Mesenchymal stem cell (in vitro differentiated cells and primary cell): ENCODE results near the gene CLCN6.

ENCODE experiments used
- DNase-seq: peaks from one replicate; pipeline ENCODE4 v3.0.0-alpha.2; 2013
- H2AFZ ChIP-seq: one replicate; pipeline ENCODE4 v1.6.1; 2013; ENCODE audit warnings: low read depth, mild to moderate bottlenecking, control low read depth, inconsistent platforms, low read length, moderate library complexity
- H2AK5ac ChIP-seq: 2 replicates; pipeline ENCODE4 v1.6.1; 2013; ENCODE audit warnings: low read length, moderate library complexity, mild to moderate bottlenecking, inconsistent platforms; ENCODE audit not compliant: severe bottlenecking
- H2BK120ac ChIP-seq: one replicate; pipeline ENCODE4 v1.6.1; 2013; ENCODE audit warnings: low read depth, mild to moderate bottlenecking, inconsistent platforms, low read length, moderate library complexity
- H2BK12ac ChIP-seq, 2 experiments: one replicate each; pipeline ENCODE4 v1.6.1; 2013; ENCODE audit warnings: inconsistent platforms in 2 of 2, low read length in 2 of 2, mild to moderate bottlenecking in 2 of 2, moderate library complexity in 2 of 2, control low read depth in 1 of 2
- H2BK15ac ChIP-seq: one replicate; pipeline ENCODE4 v1.6.1; 2013; ENCODE audit warnings: mild to moderate bottlenecking, low read depth, inconsistent platforms; ENCODE audit not compliant: poor library complexity, severe bottlenecking
- H2BK5ac ChIP-seq: 2 replicates; pipeline ENCODE4 v1.6.1; 2013; ENCODE audit warnings: low read depth, mild to moderate bottlenecking, low read length, control low read depth, inconsistent platforms; ENCODE audit not compliant: poor library complexity, severe bottlenecking
- H3K14ac ChIP-seq, 2 experiments: one replicate each; pipeline ENCODE4 v1.6.1; 2013; ENCODE audit warnings: inconsistent platforms in 2 of 2, low read length in 2 of 2, control low read depth in 1 of 2, mild to moderate bottlenecking in 1 of 2, moderate library complexity in 1 of 2
- H3K18ac ChIP-seq, 2 experiments: one replicate each; pipeline ENCODE4 v1.6.1; 2013; ENCODE audit warnings: inconsistent platforms in 2 of 2, low read length in 2 of 2, control low read depth in 1 of 2, low read depth in 1 of 2, mild to moderate bottlenecking in 1 of 2
- H3K23ac ChIP-seq, 2 experiments: one replicate each; pipeline ENCODE4 v1.6.1; 2013; ENCODE audit warnings: inconsistent platforms in 2 of 2, low read length in 2 of 2, mild to moderate bottlenecking in 2 of 2, moderate library complexity in 2 of 2, control low read depth in 1 of 2
- H3K27ac ChIP-seq: 2 replicates; pipeline ENCODE4 v1.5.1; 2013; ENCODE audit warnings: mild to moderate bottlenecking, moderate library complexity, low read length, control low read depth, inconsistent platforms; ENCODE audit not compliant: poor library complexity, severe bottlenecking
- H3K27me3 ChIP-seq, 2 experiments: 2 replicates each; pipeline versions ENCODE4 v1.6.1 to v1.7.0; 2013; ENCODE audit warnings: low read length in 2 of 2, mild to moderate bottlenecking in 2 of 2, moderate library complexity in 2 of 2, control low read depth in 1 of 2, inconsistent platforms in 1 of 2; ENCODE audit not compliant: control insufficient read depth in 1 of 2, insufficient read depth in 1 of 2
- H3K36me3 ChIP-seq, 2 experiments: 2 replicates each; pipeline versions ENCODE4 v1.6.1 to v1.7.0; 2013; ENCODE audit warnings: low read length in 2 of 2, control low read depth in 1 of 2, inconsistent platforms in 1 of 2, low read depth in 1 of 2, mild to moderate bottlenecking in 1 of 2; ENCODE audit not compliant: insufficient read depth in 2 of 2, control insufficient read depth in 1 of 2
- H3K4ac ChIP-seq, 2 experiments: one replicate each; pipeline ENCODE4 v1.6.1; 2013; ENCODE audit warnings: inconsistent platforms in 2 of 2, low read length in 2 of 2, mild to moderate bottlenecking in 2 of 2, moderate library complexity in 2 of 2, control low read depth in 1 of 2, low read depth in 1 of 2
- H3K4me1 ChIP-seq: 2 replicates; pipeline ENCODE4 v1.6.1; 2013; ENCODE audit warnings: low read depth, low read length, control low read depth; ENCODE audit not compliant: control insufficient read depth, insufficient read depth
- H3K4me2 ChIP-seq: 2 replicates; pipeline ENCODE4 v1.6.1; 2013; ENCODE audit warnings: low read length, mild to moderate bottlenecking, inconsistent platforms; ENCODE audit not compliant: poor library complexity, severe bottlenecking
- H3K4me3 ChIP-seq, 2 experiments: 2 replicates each; pipeline versions ENCODE4 v1.5.1 to v1.7.0; 2013; ENCODE audit warnings: low read length in 2 of 2, mild to moderate bottlenecking in 2 of 2, control low read depth in 1 of 2, low read depth in 1 of 2; ENCODE audit not compliant: insufficient read depth in 1 of 2
- H3K79me1 ChIP-seq: replicated peaks from 2 replicates; pipeline ENCODE4 v1.6.1; 2013; ENCODE audit warnings: mild to moderate bottlenecking, control low read depth, low read length, inconsistent platforms; ENCODE audit not compliant: poor library complexity, severe bottlenecking
- H3K9ac ChIP-seq: 2 replicates; pipeline ENCODE4 v1.7.0; 2013; ENCODE audit warnings: mild to moderate bottlenecking, low read length, moderate library complexity
- H3K9me3 ChIP-seq: 2 replicates; pipeline ENCODE4 v1.7.0; 2013; ENCODE audit warnings: mild to moderate bottlenecking, low read length; ENCODE audit not compliant: control insufficient read depth
- H4K8ac ChIP-seq: one replicate; pipeline ENCODE4 v1.6.1; 2013; ENCODE audit warnings: inconsistent platforms, mild to moderate bottlenecking, low read length, moderate library complexity
- H4K91ac ChIP-seq: one replicate; pipeline ENCODE4 v1.6.1; 2013; ENCODE audit warnings: mild to moderate bottlenecking, low read length, inconsistent platforms
- WGBS: methylation state at CpG from one replicate; pipeline ENCODE4 v1.1.7; 2013; ENCODE audit warnings: mixed read lengths; 5-methylcytosine and 5-hydroxymethylcytosine counted together

Gene CLCN6

DNA sequence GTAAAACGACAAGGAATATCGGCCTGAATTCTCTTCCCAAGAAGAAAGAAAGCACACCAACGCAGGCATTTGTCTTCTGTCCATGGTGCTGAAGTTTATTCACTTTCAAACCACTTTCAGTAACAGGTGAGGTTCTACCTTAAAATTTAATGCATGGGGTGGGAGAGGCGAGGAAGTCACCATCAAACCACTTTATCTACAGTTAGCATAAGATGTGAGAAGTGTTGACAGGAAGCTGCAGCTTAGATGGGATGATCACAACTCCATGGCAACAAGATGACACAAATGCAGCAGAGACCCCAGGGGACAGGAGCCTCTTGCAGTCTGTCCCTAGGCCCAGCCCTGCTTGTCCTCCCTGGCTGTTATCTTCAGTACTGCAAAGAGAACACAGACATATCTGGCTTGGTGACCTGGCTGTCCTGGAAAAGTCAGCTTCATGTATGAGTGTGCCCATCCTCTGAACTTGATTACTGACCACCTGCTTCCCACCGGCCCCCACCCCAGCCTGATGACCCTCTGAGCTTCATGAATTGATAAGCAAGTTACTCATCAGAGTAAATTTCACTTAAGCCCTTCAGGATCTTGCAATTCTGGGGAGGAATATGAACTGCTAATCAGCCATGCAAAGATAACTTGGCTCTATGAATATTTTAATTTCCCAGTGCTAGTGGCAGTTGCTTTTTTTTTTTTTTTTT, 39.8 kb downstream of the CLCN6 start:
- no peak overlapping the region for H2AK5ac ChIP-seq
- H3K9ac ChIP-seq: no peak overlapping the region
- no peak overlapping the region for H3K4me2 ChIP-seq
- no peak overlapping the region for H3K14ac ChIP-seq
- no peak overlapping the region for H3K4me3 ChIP-seq
- H2BK5ac ChIP-seq: no peak overlapping the region
- peaks cover under 1 to 3% of the 10 kb centered on the region in 2 experiments for H3K27me3 ChIP-seq
- no peak overlapping the region for H2AFZ ChIP-seq
- no peak overlapping the region for H2BK120ac ChIP-seq
- H2BK15ac ChIP-seq: no peak overlapping the region
- no peak overlapping the region for H4K91ac ChIP-seq
- H3K36me3 ChIP-seq: peaks cover 55 to 68% of the 10 kb centered on the region in 2 experiments
- H3K4me1 ChIP-seq: peaks cover 12% of the 10 kb centered on the region
- no peak overlapping the region for H2BK12ac ChIP-seq
- H3K4ac ChIP-seq: no peak overlapping the region
- H3K23ac ChIP-seq: no peak overlapping the region
- no peaks in the 10 kb centered on the region for H3K9me3 ChIP-seq
- H3K18ac ChIP-seq: no peak overlapping the region
- H3K79me1 ChIP-seq: peaks cover 4% of the 10 kb centered on the region
- DNase-seq: no peak
- 74% methylated on average over 4 of the region's 5 CpGs for WGBS
- H3K27ac ChIP-seq: no peak overlapping the region
- no peak overlapping the region for H4K8ac ChIP-seq

DNA sequence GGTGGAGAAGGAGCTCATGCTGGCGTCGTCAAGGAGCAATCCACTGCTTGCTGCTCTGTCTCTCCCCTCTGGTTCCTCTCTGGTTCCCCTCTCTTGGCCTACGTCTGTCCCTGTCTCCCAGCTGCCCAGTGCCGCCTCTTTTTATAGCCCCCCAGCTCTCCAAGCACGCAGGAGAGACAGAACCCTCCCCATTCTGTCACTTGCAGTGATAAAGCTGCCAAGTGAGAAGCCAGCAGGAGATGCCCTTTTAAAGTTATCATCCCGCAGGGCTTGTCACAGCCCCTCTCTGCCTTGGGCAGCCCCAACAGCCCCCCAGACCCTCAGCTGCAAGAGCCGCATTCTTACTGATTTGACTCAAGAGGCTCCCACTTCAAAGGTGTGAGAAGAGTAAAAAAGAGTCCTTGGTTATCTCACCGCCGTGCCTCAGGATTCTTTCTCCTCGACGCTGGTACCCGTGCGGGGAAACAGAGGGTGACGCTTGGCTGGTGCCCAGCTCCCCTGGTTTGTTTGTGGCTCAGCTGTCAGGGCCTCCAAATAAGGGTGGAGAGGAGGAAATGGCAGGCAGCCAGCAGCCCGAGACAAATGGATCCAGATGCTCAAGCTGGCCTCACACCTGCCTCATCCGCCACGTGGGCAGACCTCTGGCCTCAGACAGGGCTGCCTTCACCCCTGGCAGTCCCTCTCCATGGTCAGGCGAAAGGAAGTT, 41.8 kb downstream of the CLCN6 start, which contains the start of gene NPPA:
Gene NPPA, minus strand, starts transcription at position 117 of the 706 bp plus-strand sequence. Its CDS starts 99 bp downstream, at position 18.
- Histone ChIP-seq H3K4me3 (no peak within 1 kb of the TSS), H3K23ac (no peak within 1 kb of the TSS), H2AFZ (no peak within 1 kb of the TSS), H3K27me3 (peaks cover 3 to 13% of the 10 kb centered on the region in 2 experiments), H2BK5ac (no peak within 1 kb of the TSS), H3K14ac (no peak within 1 kb of the TSS), H3K18ac (no peak within 1 kb of the TSS), H3K9ac (no peak within 1 kb of the TSS), H3K4me2 (no peak within 1 kb of the TSS), H3K79me1 (no peaks in the 10 kb centered on the region), H4K91ac (no peak within 1 kb of the TSS), H2BK12ac (no peak within 1 kb of the TSS), H2AK5ac (no peak within 1 kb of the TSS), H3K4me1 (no peaks in the 10 kb centered on the region), H3K9me3 (no peaks in the 10 kb centered on the region), H2BK15ac (no peak within 1 kb of the TSS), H3K36me3 (peaks cover 36 to 48% of the 10 kb centered on the region in 2 experiments), H4K8ac (no peak within 1 kb of the TSS), H3K27ac (no peak within 1 kb of the TSS), H3K4ac (no peak within 1 kb of the TSS), H2BK120ac (no peak within 1 kb of the TSS)
- no peak for DNase-seq
- 88% methylated on average over 18 of the region's 18 CpGs for WGBS

DNA sequence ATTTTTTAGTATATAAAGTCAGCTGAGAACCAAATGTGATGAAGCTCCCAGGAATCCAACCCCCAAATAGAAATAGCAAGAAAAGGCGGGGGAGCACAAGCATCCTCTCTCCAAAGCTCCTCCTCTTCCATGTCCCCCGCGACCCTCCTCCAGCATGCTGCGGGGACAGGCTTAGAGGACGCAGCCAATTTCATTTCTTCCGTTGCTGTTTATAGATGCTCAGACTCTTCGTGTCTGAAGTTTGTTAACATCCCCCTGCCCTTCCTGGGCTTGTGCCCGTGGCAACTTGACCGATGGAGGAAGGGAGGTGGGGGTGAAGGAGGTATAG, 42.3 kb downstream of the CLCN6 start:
- H4K91ac ChIP-seq: no peak overlapping the region
- WGBS: 96% methylated on average over 7 of the region's 9 CpGs
- no peaks in the 10 kb centered on the region for H3K79me1 ChIP-seq
- no peak overlapping the region for H3K4me3 ChIP-seq
- no peak overlapping the region for H2AK5ac ChIP-seq
- no peak overlapping the region for H2BK12ac ChIP-seq
- no peak overlapping the region for H2BK120ac ChIP-seq
- H4K8ac ChIP-seq: no peak overlapping the region
- no peak overlapping the region for H3K18ac ChIP-seq
- peaks cover 34 to 45% of the 10 kb centered on the region in 2 experiments for H3K36me3 ChIP-seq
- no peak overlapping the region for H3K27ac ChIP-seq
- H2BK5ac ChIP-seq: no peak overlapping the region
- H3K14ac ChIP-seq: no peak overlapping the region
- H2AFZ ChIP-seq: no peak overlapping the region
- H3K23ac ChIP-seq: no peak overlapping the region
- H2BK15ac ChIP-seq: no peak overlapping the region
- H3K4ac ChIP-seq: no peak overlapping the region
- H3K9ac ChIP-seq: no peak overlapping the region
- H3K27me3 ChIP-seq: peaks cover 3 to 17% of the 10 kb centered on the region in 2 experiments
- DNase-seq: no peak
- no peaks in the 10 kb centered on the region for H3K4me1 ChIP-seq
- H3K9me3 ChIP-seq: no peaks in the 10 kb centered on the region
- H3K4me2 ChIP-seq: no peak overlapping the region

DNA sequence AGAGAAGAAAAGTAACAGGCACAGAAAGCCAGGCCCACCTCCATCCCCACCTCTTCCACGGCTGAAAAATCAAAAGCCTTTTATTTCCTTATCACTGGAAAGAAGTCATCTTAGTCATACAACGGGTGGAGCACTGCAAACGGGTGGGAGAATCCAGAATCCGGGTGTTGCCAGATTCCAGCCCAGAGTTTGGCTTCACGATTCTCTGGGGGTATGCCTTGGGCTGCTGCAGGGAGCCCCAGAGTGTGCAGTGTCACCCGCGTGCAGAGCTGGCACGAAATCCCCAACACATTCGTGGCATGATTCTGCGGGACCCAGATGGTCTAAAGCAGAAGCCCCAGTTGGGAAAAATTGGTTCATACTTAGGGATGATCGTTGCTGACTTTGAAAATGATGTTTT, 44.2 kb downstream of the CLCN6 start:
- 78% methylated on average over 11 of the region's 11 CpGs for WGBS
- Histone ChIP-seq H3K18ac (no peak overlapping the region), H4K91ac (no peak overlapping the region), H3K27me3 (peaks cover 10 to 29% of the 10 kb centered on the region in 2 experiments), H3K79me1 (no peaks in the 10 kb centered on the region), H3K4me1 (no peaks in the 10 kb centered on the region), H3K23ac (no peak overlapping the region), H3K4ac (no peak overlapping the region), H3K4me3 (no peak overlapping the region), H2BK15ac (no peak overlapping the region), H3K36me3 (peaks cover 18 to 27% of the 10 kb centered on the region in 2 experiments), H3K9me3 (no peaks in the 10 kb centered on the region), H2BK120ac (no peak overlapping the region), H3K27ac (no peak overlapping the region), H4K8ac (no peak overlapping the region), H2BK5ac (no peak overlapping the region), H2AK5ac (no peak overlapping the region), H3K14ac (no peak overlapping the region), H3K9ac (no peak overlapping the region), H3K4me2 (no peak overlapping the region), H2AFZ (no peak overlapping the region), H2BK12ac (no peak overlapping the region)
- no peak for DNase-seq
